GM13977 (cell line): ENCODE data around the gene NHERF1.

Source experiments
- DNase-seq: peaks from one replicate; pipeline ENCODE4 v3.0.0; 2012; ENCODE audit warnings: low spot score
- CTCF ChIP-seq: IDR thresholded peaks from 2 replicates; pipeline ENCODE4 v1.5.1; 2012; ENCODE audit warnings: mild to moderate bottlenecking, control low read depth; ENCODE audit not compliant: insufficient read depth; ENCODE audit errors: extremely low read depth, missing control alignments
- in situ Hi-C: fragments of 300-500 bp; cut with MboI; formaldehyde crosslinking; loops from one replicate; pipeline ENCODE4 v1.12.0; 2022; ENCODE audit warnings: low sequenced_read_pairs, low pct_unique_long_range_greater_than_20kb, mixed read lengths, inconsistent platforms; ENCODE audit not compliant: unreplicated experiment

The NHERF1 gene

GRCh38 chr17:74758848-74759168, 10.4 kb downstream of the NHERF1 start:
- TF ChIP-seq CTCF = no peak
- in situ Hi-C loops = loop anchor here (25.0 kb wide), 1 partner anchor 428 kb away; the partner anchor contains the start of gene SUMO2
- DNase-seq = peak; percentile 57

- in situ Hi-C loops = loop anchor here (25.0 kb wide), 1 partner anchor 428 kb away; the partner anchor contains the start of gene SUMO2
- peak; percentile 67 for DNase-seq
- TF ChIP-seq CTCF = peak; percentile 37
These were observed 10.9 kb downstream of the NHERF1 start for GRCh38 chr17:74759243-74759801.

GRCh38 chr17:74759941-74760340, 11.5 kb downstream of the NHERF1 start:
- no peak for TF ChIP-seq CTCF
- in situ Hi-C loops = loop anchor here (25.0 kb wide), 1 partner anchor 427 kb away; the partner anchor contains the start of gene SUMO2
- DNase-seq = no peak

GRCh38 chr17:74760404-74761105, 12.1 kb downstream of the NHERF1 start:
- DNase-seq = no peak
- in situ Hi-C loops = loop anchor here (25.0 kb wide), 1 partner anchor 427 kb away; the partner anchor contains the start of gene SUMO2
- no peak for TF ChIP-seq CTCF

GRCh38 chr17:74761419-74761818, 13.0 kb downstream of the NHERF1 start:
- no peak for DNase-seq
- no peak for TF ChIP-seq CTCF
- in situ Hi-C loops = loop anchor here (25.0 kb wide), 1 partner anchor 426 kb away; the partner anchor contains the start of gene SUMO2

GRCh38 chr17:74761931-74762330, 13.5 kb downstream of the NHERF1 start:
- DNase-seq = no peak
- in situ Hi-C loops = loop anchor here (25.0 kb wide), 1 partner anchor 425 kb away; the partner anchor contains the start of gene SUMO2
- no peak for TF ChIP-seq CTCF
